Activated T-cell treated with anti-CD3 and anti-CD28 coated beads for 48 hours (primary cell): ENCODE data around the gene APLNR.

Experiments
- DNase-seq: peaks from one replicate; pipeline ENCODE4 v3.0.0-alpha.2; 2020; ENCODE audit warnings: low read depth

APLNR gene

DNA sequence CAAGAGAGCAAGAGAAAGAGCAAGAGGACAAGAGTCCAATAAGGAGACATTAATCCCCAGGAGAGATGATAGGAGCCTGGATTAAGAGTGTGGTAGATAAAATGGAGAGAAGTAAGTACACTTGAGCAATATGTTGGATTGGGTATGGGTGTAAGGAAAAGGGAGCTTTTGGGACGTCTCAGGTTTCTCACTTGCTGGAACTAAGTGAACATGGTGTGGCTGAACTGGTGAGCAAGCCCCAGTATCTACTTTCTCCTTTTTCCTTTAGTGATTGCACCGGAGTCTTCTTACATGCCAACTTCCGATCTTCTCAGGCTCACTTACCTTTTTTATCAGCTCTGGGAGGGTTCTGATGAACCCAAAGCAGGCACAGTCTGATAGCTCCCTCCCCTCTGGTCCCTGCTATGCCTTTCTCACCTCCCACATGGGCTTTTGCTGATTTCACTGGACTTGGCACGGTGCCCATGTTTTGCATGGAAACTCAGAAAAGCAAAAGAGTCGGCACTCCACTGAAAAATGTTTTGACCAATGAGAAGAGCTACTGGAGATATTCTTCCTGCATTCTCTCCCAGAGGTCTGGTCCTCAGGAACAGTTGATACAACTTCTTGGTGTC, 14.5 kb upstream of the APLNR start:
- DNase-seq: no peak

DNA sequence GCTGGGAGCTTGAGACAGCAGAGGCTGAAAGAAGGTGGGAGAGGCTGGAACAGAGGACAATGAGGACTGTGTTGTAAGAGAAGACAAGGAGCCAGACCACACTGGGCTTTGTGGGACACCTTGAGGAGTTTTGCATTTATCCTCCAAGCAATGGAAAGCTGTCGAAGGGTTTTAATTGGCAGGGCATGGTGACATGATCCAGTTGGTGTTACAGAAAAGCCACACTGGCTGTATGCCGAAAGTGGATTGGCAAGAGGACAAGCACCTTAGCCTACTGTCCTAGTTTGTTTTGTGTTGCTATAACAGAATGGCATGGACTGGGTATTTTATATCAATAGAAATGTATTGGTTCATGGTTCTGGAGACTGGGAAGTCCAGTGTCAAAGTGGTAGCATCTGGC, 14.0 kb upstream of the APLNR start:
- no peak for DNase-seq

DNA sequence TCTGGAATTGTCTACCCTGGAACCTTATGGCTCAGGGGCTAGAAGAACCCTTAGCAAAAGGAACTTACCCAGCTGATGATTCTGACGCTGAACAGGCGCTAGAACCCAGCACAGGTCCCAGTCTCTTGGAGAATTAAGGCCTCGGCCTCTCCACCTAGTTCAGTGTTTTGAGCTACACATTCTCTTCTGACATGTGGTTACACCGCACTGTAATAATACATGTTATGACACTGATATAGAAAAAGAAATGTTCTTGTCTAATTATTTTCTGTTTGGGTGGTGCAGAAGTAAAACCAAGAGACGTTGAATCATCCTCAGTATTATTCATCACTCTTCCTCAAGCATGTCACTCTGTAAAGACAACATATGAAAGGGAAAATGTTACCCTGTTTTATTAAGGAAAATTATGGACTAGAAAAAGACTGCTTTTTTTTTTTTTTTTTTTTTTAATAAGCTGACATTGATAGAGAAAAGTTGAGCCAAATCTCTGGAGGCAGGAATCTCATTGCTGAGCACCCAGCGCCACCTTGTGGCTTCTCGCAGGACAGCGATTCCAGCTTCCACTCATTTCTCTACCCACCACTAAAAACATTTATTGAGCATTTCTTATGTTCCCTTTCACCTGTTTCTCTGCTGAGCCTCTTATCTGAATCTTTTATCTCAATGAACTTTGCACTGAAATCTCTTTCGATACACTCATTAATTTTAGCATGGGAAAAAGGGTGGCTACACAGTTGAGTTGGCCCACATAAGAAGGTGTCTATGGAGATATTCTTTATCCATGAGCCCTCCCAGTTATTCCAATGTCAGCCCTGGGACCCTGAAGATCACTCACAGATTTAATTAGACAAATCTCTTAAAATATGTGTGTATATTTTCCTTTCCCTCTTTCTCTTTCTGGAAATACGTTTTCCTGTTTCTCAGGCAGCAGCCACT, 12.6 kb upstream of the APLNR start:
- peak; percentile 37 for DNase-seq

DNA sequence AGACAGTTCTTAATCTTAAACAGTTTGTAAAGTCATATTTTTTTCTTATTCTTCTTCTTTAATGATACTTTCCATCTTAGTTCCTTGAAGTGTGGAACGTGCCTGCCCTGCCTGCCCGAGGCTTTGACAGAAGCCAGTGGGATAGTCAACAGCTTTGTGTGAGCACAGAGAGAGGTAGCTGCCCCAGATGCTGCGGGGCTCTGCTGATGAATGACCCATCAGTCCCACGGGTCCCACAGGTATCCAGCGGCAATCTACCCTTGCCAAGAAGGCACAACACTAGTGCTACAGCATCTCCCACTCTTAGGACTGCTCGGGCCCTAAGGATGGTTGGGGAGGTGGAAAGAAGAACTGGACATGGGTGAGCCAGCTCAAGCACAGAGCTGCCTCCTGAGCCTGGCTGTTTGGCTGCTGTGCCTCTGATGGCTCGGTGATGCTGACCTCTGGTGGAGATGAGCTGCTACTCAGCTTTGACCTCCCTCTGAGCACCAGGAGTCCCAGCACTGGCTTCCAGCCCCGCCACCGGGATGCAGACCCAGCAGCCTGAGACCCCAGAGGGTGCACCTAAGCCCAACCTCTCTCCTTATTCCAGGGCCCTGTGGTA, 11.8 kb upstream of the APLNR start:
- peak; percentile 14 for DNase-seq

DNA sequence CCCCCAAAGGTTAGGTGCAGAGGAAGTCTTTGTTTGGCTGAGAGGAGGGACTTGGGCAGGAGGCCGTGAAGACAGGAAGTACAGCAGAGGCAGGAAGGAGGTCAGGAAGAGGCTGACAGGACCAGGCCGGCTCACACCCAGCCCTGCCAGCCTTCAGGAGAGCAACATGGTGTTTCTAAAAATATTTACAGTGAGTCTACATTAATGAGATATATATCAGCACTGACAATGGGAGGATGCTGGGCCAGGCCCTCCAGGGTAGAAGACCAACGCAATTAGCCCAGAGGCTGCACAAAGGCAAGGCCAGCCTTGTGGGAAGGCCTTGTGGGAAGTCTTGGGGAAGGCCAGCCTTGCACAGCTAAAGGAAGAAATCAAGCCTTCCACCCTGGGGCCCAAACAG, 7.9 kb upstream of the APLNR start:
- no peak for DNase-seq

DNA sequence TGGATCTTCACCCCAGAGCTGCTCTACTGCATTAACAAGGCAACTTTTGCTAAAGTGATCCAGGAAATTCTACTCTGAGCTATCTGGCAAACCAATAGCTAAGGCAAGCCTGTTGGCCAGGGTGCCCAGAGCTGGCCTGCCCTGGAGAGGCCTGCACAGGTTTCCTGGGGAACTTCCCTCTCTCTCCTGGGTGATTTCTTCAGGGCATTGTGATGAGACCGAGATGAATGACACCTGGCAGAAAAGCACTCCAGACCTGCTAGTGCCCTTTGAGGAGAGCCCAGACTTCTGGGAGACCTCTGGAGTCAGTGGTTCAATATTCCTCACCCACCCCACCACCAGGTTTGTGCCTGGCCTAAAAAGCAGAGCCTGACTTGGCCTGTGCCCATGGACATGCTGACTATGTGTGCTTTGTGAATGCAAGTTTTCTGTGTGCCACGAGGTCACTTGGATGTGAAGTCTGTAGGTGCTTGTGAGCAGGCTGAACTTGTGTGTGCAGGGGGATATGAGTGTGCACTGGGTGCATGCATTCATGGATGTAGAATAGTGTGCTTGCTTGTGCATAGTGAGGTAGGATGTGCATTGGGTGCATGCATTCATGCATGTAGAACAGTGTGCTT, 4.4 kb upstream of the APLNR start:
- no peak for DNase-seq

DNA sequence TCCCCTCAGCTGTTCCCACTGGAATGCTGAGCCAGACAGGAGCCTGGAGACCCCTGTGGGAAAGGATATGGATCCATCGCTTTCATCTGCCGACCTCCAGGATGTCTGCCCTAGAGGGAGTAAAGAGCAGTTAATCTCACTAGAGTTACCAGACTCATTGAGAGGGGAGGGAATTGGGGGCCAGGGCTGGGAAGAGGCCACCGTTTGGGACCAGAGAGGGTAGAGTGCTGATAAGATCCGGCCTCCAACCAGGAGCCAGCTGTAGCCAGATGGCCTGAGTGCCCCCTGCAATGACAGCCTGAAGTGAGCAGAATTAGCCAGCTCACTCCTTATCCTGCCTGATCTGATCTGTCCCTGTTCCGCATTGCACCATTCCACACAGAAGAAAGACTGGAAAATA, 3.7 kb upstream of the APLNR start:
- DNase-seq: no peak

DNA sequence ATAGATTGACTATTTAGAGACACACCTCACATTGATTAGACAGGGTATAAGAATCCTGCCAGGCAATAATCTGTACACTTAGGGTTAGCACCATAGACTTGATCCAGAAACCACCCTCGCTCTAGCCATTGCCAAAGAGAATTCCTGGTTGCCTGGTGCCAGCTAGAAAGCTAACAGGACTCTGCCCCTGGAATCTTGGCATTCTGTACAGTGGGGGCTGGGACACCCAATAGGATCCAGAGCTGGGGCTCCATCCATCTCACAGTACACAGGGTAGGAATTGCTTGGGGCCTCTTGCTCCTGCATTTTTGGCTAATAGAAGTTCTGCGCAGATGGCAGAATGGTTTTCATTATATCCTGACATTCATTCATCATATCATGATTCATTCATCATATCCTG, 3.0 kb upstream of the APLNR start:
- DNase-seq: no peak

DNA sequence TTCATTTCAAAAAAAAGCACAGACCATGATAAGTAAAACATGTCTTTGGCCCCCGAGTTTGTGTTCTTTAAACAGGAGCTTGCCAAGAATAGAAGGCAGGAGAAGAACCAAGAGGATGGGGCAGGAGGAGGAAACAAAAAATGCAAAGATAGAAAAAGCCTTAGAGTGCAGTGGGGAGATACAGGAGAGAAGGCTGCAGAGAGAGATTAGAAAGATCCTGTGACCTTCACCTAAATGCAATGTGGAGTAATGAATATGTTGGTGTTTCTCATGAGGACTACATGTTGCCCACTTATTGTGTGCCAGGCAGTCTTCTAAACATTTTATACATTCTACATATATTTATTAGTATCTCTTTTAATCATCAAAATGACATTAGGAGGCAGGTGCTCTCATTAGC, 2.3 kb upstream of the APLNR start:
- no peak for DNase-seq

DNA sequence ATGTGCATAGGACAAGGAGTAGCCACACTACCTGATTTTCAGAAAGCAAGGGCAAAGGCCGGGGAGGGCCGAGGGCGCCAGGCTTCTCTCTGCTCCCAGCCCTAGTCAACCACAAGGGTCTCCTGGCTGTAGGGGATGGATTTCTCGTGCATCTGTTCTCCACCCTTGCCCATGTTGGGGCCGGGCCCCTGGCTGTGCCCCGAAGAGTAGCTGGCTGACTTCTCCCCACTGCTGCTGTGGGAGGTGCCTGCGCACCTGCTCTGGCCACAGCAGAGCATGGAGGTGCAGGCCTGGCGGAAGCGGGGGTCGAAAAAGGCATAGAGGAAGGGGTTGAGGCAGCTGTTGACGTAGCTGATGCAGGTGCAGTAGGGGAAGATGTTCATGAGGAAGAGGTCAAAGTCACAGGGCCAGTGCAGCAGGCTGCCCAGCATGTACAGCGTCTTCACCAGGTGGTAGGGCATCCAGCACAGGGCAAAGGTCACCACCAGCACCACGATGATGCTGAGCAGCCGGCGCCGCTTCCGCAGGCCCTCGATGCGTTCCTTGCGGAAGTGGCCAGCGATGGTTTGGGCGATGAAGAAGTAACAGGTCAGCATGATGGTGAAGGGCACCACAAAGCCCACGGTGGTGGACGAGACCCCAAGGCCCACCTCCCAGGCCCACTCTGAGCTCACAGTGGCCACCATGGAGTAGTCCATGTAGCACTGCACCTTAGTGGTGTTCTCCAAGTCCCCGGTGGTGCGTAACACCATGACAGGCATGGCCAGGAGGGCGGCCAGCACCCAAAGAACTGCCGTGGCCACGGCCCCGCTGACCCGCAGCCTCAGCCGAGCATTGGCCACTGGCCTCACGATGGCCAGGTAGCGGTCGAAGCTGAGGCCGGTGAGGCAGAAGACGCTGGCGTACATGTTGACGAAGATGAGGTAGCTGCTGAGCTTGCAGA, 1.0 kb downstream of the APLNR start:
- no peak for DNase-seq

DNA sequence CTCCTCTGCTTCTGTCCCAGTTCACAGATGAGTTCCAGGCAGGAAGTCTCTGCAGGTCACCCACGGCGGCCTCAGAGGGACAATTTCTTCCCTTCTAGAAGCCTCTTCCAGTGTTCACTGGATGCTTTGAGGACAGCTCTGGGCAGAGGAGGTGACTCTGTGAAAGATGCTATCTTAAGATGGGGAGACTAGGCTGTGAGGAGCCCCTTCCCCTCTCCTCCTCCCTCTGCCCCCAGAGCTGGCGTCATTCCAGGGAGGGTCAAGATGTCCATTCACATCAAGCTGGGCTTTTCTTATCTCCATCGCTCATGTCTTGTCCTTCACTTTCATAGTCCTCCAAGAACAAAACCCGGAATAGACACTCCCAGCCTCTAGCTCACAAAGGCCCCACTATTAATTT, 3.3 kb downstream of the APLNR start:
- no peak for DNase-seq

DNA sequence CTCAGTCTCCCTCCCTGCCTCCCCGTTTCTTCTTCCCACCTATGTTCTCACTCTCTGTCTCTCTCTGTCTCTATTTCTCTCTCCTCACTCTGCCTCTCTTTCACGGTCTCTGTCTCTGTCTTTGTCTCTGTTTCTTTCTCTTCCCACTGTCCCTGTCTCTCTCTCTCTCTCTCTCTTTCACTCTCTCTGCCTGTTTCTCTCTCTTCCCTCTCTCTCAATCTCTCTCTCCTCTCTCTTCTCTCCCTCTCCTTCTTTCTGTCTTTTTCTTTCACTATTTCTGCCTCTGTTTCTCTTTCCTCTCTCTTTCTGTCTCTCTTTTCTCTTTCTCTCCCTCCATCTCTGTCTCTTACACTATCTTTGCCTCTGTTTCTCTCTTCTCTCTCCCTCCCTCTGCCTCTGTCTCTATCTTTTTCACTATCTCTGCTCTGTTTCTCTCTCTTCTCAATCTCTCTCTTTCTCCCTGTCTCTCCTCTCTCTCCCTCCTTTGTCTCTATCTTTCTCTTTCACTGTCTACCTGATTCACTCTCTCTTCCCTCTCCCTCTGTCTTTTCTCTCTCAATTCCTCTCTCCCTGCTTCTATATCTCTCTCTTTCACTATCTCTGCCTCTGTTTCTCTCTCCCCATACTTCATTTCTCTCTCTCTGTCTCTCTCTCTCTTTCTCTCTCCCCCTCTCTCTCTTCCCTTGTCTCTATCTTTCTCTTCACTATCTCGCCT, 5.4 kb downstream of the APLNR start:
- no peak for DNase-seq

DNA sequence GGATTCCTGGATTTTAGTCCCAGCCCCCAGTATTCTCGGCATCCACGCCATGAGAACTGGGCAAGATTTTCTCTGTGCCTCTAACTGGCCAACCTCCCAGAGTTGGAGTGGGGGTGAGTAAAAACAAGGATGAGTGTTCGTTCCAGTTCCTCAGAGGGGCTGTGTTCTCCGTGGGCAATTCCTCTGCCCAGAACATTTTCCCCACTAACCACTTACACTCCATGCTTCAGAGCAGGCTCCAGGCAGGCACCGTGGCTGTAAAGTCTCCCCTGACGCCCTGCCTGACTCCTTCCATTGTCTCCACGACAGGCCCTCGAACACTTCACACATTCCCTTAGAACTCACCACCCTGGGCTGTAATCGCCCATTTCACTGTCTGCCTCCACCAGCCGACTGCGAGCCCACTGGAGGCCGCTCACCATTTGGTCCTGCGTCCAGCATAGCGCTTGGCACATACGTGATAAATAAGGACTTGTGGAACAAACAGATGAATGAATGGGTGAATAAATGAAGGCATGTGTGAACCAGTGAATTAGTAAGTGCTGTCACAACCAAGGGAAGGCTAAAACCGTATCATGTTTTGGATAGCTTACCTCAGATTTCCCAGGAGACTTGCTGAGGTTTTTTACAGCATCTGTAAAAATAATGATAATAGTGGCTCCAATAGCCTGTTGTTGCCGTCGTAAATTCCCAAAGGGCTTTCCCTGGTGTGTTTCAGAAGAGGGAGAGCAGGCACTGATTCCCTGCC, 6.1 kb downstream of the APLNR start:
- DNase-seq: no peak

DNA sequence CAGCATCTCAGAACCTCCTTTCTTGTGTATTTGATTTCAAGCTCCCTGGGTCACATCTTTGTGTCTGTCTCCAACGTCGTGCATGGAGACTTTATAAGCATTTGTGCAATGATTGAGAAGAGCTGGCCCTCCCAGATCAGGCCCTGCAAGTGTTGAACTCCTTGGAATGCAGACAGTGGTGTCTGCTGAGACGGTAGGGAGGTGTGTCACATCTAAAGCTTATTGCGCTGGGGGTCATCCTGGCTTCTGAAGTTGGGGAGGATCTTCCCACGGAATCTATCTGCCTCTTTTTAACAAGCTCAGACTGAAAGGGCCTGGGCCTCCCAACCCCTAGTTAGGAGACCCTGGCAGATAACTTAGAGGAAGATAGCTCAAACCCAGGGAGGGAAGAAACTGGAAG, 6.7 kb downstream of the APLNR start:
- DNase-seq: no peak

DNA sequence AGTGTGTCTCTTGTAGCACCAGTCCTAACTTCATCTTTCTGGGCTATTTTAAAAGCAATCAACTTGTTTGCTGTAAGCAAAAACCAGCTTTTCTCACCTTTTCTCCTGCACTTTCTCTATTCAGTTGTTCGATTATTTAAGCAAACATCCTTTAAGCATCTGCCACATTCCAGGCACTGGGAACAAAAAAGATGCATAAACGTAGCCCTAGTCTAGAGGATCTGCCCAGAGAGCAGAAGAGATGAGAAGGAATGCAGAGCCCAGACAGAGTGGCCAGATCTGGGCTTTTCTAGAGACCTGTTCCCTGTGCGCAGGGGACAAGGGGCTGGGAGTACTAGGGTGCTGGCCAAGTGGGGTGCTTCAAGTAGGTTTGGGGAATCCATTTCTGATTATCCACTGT, 8.4 kb downstream of the APLNR start:
- no peak for DNase-seq

DNA sequence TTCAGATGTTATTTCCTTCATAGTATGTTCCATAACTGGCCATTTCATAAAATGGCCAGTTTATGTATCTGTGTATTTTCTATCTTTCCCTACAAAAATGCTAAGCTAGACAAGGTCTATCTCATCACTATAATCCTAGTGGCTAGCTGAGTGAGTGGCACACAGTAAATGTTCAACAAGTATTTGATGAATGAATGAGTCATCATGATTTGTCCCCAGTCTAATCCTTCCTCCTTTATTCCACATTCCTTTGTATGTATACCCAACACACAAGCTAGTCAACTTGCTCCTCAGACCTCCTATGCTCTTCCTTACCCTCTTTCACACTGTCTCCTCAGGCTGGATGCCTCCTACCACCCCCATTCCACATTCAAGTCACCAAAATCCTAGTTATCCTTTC, 12.5 kb downstream of the APLNR start:
- DNase-seq: no peak

DNA sequence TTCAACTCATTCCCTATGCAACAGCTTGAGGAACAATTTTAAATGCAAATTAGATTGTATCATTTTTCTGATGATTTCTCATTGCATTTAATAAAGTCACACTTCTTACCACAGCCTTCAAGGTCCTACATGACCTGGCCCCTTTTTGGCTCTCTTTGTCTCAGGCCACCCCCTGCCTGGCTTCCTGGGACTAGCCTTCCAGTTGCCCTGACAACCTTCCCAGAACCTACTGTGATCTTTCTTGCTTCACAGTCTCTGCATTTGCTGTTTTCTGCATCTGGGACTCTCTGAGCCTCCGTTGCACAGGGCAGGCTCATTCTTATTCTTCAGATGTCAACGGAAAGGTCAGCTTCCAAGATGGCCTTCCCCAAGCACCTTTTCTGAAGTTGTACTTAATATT, 12.9 kb downstream of the APLNR start:
- no peak for DNase-seq

DNA sequence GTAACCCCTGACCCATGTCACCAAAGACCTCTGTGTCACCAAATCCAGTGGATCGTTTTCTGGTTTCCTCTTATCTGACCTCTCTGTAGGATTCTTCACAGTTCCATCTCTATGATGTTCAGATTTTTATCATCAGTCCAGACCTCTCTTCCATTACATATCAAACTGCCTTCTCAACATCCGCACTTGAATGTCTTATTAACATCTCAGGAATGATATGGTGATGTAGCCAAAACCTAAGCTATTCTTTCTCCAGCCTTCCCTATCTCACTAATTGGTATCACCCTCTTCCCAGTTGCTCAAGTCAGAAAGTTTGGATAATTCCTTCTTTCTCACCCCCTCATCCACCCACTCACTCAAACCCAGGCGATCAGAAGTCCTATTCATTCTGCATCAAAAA, 13.4 kb downstream of the APLNR start:
- no peak for DNase-seq

DNA sequence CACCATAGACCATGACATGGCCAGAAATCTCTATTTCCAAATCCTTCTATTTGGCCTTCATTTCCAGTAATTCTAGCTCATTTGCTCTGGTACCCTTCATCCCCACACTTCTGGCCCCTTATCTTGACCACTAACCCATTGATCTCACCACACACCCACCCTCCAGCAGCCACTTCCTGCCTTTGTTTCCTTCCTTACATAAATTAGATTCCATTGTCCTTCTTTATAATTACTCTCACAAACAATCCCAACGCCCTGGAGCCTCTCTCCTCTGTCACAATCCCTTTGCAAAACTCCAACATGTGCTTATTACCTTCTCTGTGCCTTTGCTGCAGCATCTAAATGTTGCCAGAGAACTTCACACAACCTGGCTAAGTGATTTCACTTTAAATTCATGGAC, 14.8 kb downstream of the APLNR start:
- no peak for DNase-seq

DNA sequence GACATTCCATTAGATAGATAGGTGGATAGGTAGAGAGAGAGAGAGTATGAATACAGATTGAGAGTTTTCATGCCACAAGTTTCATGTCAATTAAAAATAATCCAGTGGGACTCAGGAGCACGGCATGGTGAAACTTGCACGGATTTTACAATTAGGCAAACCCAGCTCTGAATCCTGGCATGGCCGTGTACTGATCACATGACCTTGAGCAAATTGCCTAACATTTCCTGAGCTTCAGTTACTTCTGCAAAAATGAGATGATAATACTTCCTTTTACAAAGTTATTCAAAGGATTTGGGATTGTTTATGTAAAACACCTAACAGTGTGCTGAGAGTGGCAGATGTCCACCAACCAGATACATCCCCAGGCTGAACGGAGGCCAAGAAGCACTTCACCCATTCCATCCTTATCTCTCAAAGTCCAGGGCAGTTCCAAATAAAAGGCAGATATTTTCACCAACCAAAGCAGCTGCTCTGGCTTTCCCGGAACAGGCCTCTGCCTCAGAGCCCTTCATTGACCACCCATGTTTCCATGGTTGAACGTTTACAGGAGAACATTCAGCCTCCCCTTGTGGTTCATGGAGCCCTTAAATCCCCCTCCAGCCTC, 17.9 kb downstream of the APLNR start:
- no peak for DNase-seq
